HG03457 (cell line): ENCODE measurements around the gene TAS2R8.

ENCODE experiments used
- ATAC-seq: cut with Tn5 transposase; IDR thresholded peaks from one replicate; pipeline ENCODE4 v1.9.1; 2021; ENCODE audit warnings: moderate number of reproducible peaks; ENCODE audit not compliant: unreplicated experiment

Gene TAS2R8

GRCh38 chr12:10756194-10756593 is 50.9 kb downstream of the TAS2R8 start:
- no peak for ATAC-seq
